ENCODE measurements around the gene MAPK8IP1. TPM values are rescaled to one million over a fixed set of nuclear protein-coding genes. Genes with fewer than 3 reads are reported as not detected.

Gene MAPK8IP1
- polyA plus RNA-seq, 1 donor (not counting 4 experiments of a cell fraction or from before 2014, with no cell fraction given) = 0.51 TPM

DNA sequence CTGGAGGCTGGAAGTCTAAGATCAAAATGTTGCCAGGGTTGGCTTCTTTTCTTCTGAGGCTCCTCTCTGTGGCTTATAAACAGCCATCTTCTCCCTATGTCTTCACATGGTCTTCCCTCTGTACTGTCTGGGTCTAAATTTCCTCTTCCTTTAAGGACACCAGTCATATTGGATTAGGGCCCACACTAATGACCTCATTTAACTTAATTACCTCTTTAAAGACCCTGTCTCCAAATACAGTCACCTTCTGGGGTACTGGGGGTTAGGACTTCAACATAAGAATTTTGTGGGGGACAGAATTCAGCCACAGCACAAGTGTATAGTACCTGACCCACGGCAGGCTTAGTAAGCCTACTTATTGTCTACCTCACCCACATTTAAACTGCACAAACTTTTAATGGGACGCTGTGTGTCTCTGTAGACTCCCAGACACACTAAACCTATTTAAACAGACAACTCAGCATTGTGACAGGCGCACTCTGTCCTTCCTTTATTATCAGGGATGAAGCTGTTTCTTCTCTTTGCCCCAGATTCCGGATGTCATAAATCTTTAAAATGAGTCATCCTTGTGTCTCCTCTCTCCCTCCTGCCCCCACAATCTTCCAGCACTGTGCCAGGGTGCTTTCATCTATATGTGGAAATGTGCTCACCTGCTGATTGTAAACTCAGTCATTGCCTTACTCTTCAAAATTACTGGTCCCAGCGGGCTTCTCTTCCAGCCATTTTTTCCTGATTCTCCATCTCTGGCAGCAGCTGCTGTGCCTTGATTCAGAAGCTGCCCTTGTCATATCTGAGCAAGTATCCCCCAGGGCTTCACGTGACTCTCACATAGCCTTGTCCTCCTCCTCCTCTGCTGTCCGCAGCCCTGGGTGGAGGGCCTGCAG lies 5.4 kb upstream of the MAPK8IP1 start:
- Histone ChIP-seq H3K9me1 (ENCODE audit: control insufficient read depth, extremely low read depth, insufficient read depth, low read length) (no peaks in the 10 kb centered on the region), H3K4me3 (ENCODE audit: control insufficient read depth in 2 of 3, extremely low read depth in 1 of 3, insufficient read depth in 2 of 3, low read depth in 1 of 3, low read length in 3 of 3) (no peak overlapping the region), H3K9me3 (ENCODE audit: control insufficient read depth, low read depth, low read length) (no peaks in the 10 kb centered on the region), H3K4me2 (ENCODE audit: control insufficient read depth, extremely low read depth, insufficient read depth, low read depth, low read length) (no peak overlapping the region), H3K9ac (ENCODE audit: control insufficient read depth, extremely low read depth, insufficient read depth, low read length) (no peak overlapping the region), H3K4me1 (ENCODE audit: control insufficient read depth, extremely low read depth, insufficient read depth, low read length) (peaks cover 3% of the 10 kb centered on the region), H2AFZ (ENCODE audit: control insufficient read depth, low read length) (no peak overlapping the region), H3K36me3 (ENCODE audit: control insufficient read depth in 2 of 2, extremely low read depth in 1 of 2, insufficient read depth in 2 of 2, low read length in 2 of 2) (peaks cover 6 to 10% of the 10 kb centered on the region in 2 experiments), H3K79me2 (ENCODE audit: control insufficient read depth, insufficient read depth, low read length) (no peaks in the 10 kb centered on the region), H3K27me3 (ENCODE audit: control insufficient read depth, extremely low read depth, insufficient read depth, low read length) (no peaks in the 10 kb centered on the region), H3K27ac (ENCODE audit: control insufficient read depth, insufficient read depth, low read length) (no peak overlapping the region), H4K20me1 (ENCODE audit: control insufficient read depth, extremely low read depth, insufficient read depth, low read length) (no peaks in the 10 kb centered on the region)
- dilution Hi-C loops (cut with MboI; ENCODE audit: extremely low pct_ligation_motif_present, low sequenced_read_pairs) = no loop called here
- DNase-seq (ENCODE audit: low read depth, low spot score) (no peak), FAIRE-seq (peak; percentile 48)
- TF ChIP-seq EZH2 (IDR thresholded peaks at IDR 0.05; ENCODE audit: low read length) = no peak
- TF ChIP-seq CTCF (optimal IDR thresholded peaks at IDR 0.05 in 1 of 3, IDR thresholded peaks at IDR 0.05 in 1 of 3, conservative IDR thresholded peaks at IDR 0.05 in 1 of 3; ENCODE audit: extremely low read depth in 1 of 3, insufficient read depth in 2 of 3, low read length in 3 of 3) = no peak

- no peaks in the 10 kb centered on the region for H3K79me2 ChIP-seq (ENCODE audit: control insufficient read depth, insufficient read depth, low read length)
- no peak overlapping the region for H3K9ac ChIP-seq (ENCODE audit: control insufficient read depth, extremely low read depth, insufficient read depth, low read length)
- H3K4me3 ChIP-seq (ENCODE audit: control insufficient read depth in 2 of 3, extremely low read depth in 1 of 3, insufficient read depth in 2 of 3, low read depth in 1 of 3, low read length in 3 of 3) = no peak overlapping the region
- TF ChIP-seq CTCF (optimal IDR thresholded peaks at IDR 0.05 in 1 of 3, IDR thresholded peaks at IDR 0.05 in 1 of 3, conservative IDR thresholded peaks at IDR 0.05 in 1 of 3; ENCODE audit: extremely low read depth in 1 of 3, insufficient read depth in 2 of 3, low read length in 3 of 3) (no peak), EZH2 (IDR thresholded peaks at IDR 0.05; ENCODE audit: low read length) (no peak)
- no peak overlapping the region for H2AFZ ChIP-seq (ENCODE audit: control insufficient read depth, low read length)
- dilution Hi-C loops (cut with MboI; ENCODE audit: extremely low pct_ligation_motif_present, low sequenced_read_pairs) = no loop called here
- H4K20me1 ChIP-seq (ENCODE audit: control insufficient read depth, extremely low read depth, insufficient read depth, low read length) = no peaks in the 10 kb centered on the region
- H3K36me3 ChIP-seq (ENCODE audit: control insufficient read depth in 2 of 2, extremely low read depth in 1 of 2, insufficient read depth in 2 of 2, low read length in 2 of 2) = peaks cover 6 to 8% of the 10 kb centered on the region in 2 experiments
- H3K27ac ChIP-seq (ENCODE audit: control insufficient read depth, insufficient read depth, low read length) = no peak overlapping the region
- no peaks in the 10 kb centered on the region for H3K9me3 ChIP-seq (ENCODE audit: control insufficient read depth, low read depth, low read length)
- no peak overlapping the region for H3K4me2 ChIP-seq (ENCODE audit: control insufficient read depth, extremely low read depth, insufficient read depth, low read depth, low read length)
- H3K4me1 ChIP-seq (ENCODE audit: control insufficient read depth, extremely low read depth, insufficient read depth, low read length) = peaks cover 3% of the 10 kb centered on the region
- DNase-seq (ENCODE audit: low read depth, low spot score) = no peak
- no peak for FAIRE-seq
- H3K27me3 ChIP-seq (ENCODE audit: control insufficient read depth, extremely low read depth, insufficient read depth, low read length) = no peaks in the 10 kb centered on the region
- no peaks in the 10 kb centered on the region for H3K9me1 ChIP-seq (ENCODE audit: control insufficient read depth, extremely low read depth, insufficient read depth, low read length)
Measured at GRCh38 chr11:45880772-45881570, 4.5 kb upstream of the MAPK8IP1 start.

Measured in keratinocyte (primary cell).